ENCODE results near the gene LRRC3. TPM values are rescaled to one million over a fixed set of nuclear protein-coding genes. Genes with fewer than 3 reads are reported as not detected.

Gene LRRC3
- total RNA-seq, 1 donor from 2014 or later: 2.2 TPM

- Histone ChIP-seq H3K27me3 (no peaks in the 10 kb centered on the region), H3K36me3 (no peaks in the 10 kb centered on the region), H3K27ac (no peak overlapping the region), H3K4me3 (no peak overlapping the region), H3K9me3 (peaks cover 0 to 4% of the 10 kb centered on the region in 2 donors), H3K4me1 (no peaks in the 10 kb centered on the region)
- peak in 1 of 2 donors; percentile 52 for DNase-seq (ENCODE audit: low spot score in 2 of 2)
- intact Hi-C loops (cut with DNase I): no loop called here
- TF ChIP-seq CTCF (IDR thresholded peaks at IDR 0.05): no peak
These were observed 28.6 kb upstream of the LRRC3 start for GRCh38 chr21:44426663-44427191.

GRCh38 chr21:44427241-44428120 is 27.8 kb upstream of the LRRC3 start:
- no peaks in the 10 kb centered on the region for H3K4me1 ChIP-seq
- peak in 1 of 2 donors; percentile 50 for DNase-seq (ENCODE audit: low spot score in 2 of 2)
- no peaks in the 10 kb centered on the region for H3K27me3 ChIP-seq
- no peak overlapping the region for H3K27ac ChIP-seq
- no peak overlapping the region for H3K4me3 ChIP-seq
- no peaks in the 10 kb centered on the region for H3K36me3 ChIP-seq
- H3K9me3 ChIP-seq: peaks cover 0 to 4% of the 10 kb centered on the region in 2 donors
- TF ChIP-seq CTCF (IDR thresholded peaks at IDR 0.05): no peak
- intact Hi-C loops (cut with DNase I): no loop called here

- H3K4me3 ChIP-seq: no peak overlapping the region
- H3K4me1 ChIP-seq: no peaks in the 10 kb centered on the region
- no peak for DNase-seq (ENCODE audit: low spot score in 2 of 2)
- no peaks in the 10 kb centered on the region for H3K27me3 ChIP-seq
- no peak for TF ChIP-seq CTCF (IDR thresholded peaks at IDR 0.05)
- H3K9me3 ChIP-seq: peaks cover 0 to 4% of the 10 kb centered on the region in 2 donors
- H3K27ac ChIP-seq: no peak overlapping the region
- no peaks in the 10 kb centered on the region for H3K36me3 ChIP-seq
- intact Hi-C loops (cut with DNase I): no loop called here
These were observed 26.9 kb upstream of the LRRC3 start for GRCh38 chr21:44428281-44428960.

- Histone ChIP-seq H3K4me3 (no peak overlapping the region), H3K27me3 (no peaks in the 10 kb centered on the region), H3K4me1 (no peaks in the 10 kb centered on the region), H3K36me3 (no peaks in the 10 kb centered on the region), H3K9me3 (peaks cover 0 to 4% of the 10 kb centered on the region in 2 donors), H3K27ac (no peak overlapping the region)
- TF ChIP-seq CTCF (IDR thresholded peaks at IDR 0.05): no peak
- intact Hi-C loops (cut with DNase I): no loop called here
- no peak for DNase-seq (ENCODE audit: low spot score in 2 of 2)
These were observed 25.4 kb upstream of the LRRC3 start for GRCh38 chr21:44429894-44430293.

- TF ChIP-seq CTCF (IDR thresholded peaks at IDR 0.05): no peak
- Histone ChIP-seq H3K4me3 (no peak overlapping the region), H3K4me1 (no peaks in the 10 kb centered on the region), H3K9me3 (peaks cover 0 to 4% of the 10 kb centered on the region in 2 donors), H3K27ac (no peak overlapping the region), H3K36me3 (no peaks in the 10 kb centered on the region), H3K27me3 (no peaks in the 10 kb centered on the region)
- DNase-seq (ENCODE audit: low spot score in 2 of 2): no peak
- intact Hi-C loops (cut with DNase I): no loop called here
These were observed 24.0 kb upstream of the LRRC3 start for GRCh38 chr21:44431300-44431699.

Measured in ascending aorta (tissue), 2 donors.